ENCODE data around the gene TRPM4.

- TF ChIP-seq CTCF (tag by site-specific recombination; IDR thresholded peaks at IDR 0.05) = no peak
- no peak for TF ChIP-seq ZNF585B (tag by site-specific recombination; IDR thresholded peaks at IDR 0.05)
Observed at GRCh38 chr19:49244256-49244655, 86.7 kb downstream of the TRPM4 start.

Measured in HEK293 (cell line).